Myocyte (in vitro differentiated cells): ENCODE results near the gene FIBP. TPM values are rescaled to one million over a fixed set of nuclear protein-coding genes. Genes with fewer than 3 reads are reported as not detected.
"Not testable (repeated sequence)": the region's sequence is repeated elsewhere in the genome, so short reads cannot be mapped to it uniquely, and the experiment has no call there.

Experiments
- DNase-seq: peaks from one replicate; pipeline ENCODE4 v3.0.0-alpha.2; 2012; ENCODE audit warnings: low read depth
- total RNA-seq: library from RNA; depleted of rRNA; stranded (reverse); fragments of >200 nt; gene quantifications from 2 replicates; pipeline ENCODE4 v1.2.3, GENCODE V29; 2014

The FIBP gene
- total RNA-seq, 1 donor from 2014 or later = 92.4 TPM

DNA sequence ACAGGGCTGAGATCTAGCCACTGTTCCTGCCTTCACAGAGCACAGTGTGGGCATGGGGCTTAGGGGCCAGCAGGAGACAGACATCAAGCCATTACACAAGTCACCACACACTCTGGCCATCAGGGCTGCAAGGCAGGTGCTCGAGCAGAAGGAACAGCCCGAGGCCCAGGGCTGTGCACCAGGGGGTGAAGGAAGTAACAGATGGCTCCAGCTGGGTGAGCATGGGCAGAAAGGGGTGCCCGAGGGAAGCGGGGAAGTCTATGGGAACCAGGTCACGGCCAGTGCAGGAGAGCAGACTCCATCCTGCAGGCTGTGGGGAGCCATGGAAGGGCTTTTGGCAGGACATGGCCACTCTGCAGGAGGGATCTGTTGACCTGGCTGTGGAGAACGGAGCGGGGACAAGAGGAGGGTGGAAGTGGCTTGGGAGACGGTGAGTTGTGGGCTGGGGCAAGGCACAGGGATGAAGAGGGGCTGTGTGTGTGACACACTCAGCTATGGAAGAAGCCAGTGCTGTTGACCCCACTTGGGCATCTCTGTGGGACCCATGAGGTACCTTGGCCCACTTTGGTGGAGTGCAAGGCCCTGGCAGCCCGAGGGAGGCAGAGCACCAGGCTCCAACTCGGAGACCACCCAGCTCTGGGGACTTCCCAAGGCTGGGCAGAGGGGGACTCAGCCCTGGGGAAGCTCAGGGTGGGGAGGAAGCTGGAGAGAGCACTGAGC, 27.0 kb upstream of the FIBP start:
- peak; percentile 66 for DNase-seq

DNA sequence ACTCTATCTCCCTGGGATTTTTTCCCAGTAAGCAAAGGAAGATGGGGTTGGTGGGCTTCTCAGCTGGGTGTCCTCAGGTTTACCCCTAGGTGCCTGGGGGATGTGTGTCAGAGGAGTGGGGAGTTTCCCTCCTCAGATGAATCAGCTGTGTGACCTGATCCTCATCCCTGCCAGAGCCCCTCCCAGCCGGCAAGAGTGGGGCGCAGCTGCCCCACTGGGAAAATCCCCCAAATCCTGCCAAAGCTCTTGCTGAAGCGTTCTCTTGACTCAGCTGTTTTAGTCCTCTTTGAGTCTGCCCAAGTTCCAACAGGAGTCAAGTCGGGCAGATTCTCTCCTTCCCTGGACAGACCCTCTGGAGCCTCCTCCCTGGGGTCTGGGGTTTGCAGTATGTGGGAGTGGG, 24.6 kb upstream of the FIBP start:
- DNase-seq = peak; percentile 69

DNA sequence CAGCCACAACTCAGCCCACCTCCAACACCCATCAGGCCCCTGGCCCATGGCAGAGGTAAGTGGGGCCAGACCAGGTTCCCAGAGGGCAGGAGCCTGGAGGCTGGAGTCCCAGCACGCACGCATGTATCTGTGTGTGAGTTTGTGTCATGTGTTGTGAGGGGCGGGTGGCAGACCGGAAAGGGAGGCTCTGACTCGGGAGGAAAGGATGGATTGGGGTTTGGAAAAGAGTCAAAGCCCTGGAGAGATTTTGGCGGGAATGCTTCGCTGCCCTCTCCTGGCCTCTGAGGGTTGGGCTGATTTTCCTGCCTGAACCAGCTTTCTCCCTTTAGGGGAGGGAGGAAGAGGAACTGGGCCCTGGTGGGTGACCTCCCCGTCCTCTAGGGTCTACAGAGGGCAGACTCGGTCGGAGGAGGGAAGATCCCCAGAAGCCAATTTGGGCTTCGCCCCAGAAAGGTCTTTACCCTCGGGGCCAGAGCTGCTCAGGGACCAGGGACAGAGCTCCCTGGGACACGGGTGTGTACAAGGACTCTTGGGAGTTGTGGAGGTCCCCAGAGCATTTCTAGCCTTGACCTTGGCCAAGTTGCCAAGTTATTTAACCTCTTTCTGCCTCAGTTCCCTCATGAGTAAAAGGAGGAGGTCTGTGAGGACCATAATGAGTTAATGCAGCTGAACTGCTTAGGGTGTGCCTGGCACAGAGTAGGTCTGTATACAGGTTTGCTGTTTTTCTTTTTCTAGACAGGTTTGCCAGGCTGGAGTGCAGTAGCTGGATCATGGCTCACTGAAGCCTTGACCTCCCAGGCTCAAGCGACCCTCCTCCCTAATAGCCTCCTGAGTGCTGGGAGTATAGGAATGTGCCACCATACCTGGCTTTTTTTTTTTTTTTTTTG, 23.7 kb upstream of the FIBP start:
- DNase-seq = peak; percentile 76

DNA sequence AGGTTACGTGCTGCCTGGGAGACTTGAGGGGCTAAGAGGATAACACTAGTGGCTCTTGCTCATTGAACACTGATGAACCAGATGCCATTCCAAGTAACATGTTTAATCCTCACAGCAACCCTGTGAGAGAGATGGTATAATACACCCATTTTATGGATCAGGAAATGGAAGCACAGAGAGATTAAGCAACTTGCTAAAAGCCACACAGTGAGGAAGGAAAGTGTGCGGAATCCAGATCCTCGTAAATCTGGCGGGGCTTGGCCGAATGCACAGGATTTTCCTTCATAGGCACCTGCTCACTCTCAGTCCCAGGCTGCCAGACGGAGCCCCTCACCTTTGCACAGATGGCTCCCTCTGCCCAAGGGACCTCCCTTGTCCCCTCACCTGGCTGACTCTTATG, 19.6 kb upstream of the FIBP start:
- DNase-seq = no peak

DNA sequence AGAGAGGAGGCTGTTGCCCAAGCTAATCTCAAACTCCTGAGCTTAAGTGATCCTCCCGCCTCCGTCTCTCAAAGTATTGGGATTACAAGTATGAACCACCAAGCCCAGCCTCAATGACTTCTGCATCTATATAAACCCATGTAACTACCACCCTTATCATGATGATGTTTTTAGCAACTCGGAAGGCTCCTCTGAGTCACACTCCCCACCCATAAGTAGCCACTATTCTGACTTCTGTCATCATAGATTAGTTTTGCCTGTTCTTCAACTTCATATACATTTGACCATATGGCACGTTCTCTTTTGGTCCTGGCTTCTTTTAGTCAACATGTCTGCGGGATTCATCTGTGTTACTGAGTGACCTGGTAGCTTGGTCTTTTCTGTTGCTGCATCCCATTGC, 18.3 kb upstream of the FIBP start:
- no peak for DNase-seq

DNA sequence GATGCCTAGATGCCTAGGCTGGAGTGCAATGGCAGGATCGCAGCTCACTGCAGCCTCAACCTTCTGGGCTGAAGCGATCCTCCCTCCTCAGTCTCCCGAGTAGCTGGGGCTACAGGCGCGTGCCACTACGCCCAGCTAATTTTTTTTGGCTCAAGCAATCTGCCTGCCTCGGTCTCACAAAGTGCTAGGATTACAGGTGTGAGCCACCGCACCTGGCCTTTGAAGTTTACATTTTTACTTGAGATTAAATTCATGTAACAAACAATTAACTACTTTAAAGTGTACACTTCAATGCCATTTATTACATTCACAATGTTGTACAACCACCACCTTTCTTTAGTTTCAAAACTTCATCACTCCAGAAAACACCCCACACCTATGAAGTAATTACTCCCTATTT, 15.4 kb upstream of the FIBP start:
- DNase-seq = no peak

DNA sequence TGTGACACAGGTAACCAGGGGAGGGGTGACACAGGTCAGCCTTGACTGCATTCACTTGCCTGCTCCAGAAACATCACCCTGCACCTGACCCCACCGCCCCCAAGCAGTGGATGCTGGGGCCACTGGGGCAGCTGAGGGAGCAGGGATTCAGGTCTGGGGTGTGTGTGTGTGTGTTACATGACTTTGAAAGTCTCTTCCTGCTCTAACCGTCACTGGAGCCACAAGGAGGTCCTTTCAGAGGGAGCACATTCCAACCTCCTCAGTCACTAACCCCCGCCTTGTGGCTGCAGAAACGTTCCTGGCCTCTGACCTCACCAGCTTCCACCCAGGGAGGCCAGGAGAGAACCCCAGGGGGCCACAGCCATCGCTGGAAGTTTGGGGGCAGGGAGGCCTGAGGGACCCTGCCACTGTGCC, 14.8 kb upstream of the FIBP start:
- peak; percentile 91 for DNase-seq

DNA sequence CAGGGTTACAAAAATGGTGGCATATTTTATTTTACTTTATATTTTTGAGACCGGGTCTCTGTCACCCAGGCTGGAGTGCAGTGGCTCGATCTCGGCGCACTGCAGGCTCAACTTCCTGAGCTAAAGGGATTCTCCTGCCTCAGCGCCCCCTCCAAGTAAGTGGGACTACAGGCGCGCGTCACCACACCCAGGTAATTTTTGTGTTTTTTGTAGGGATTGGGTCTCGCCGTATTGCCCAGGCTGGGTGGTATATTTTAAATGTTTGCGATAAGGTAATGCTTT, 12.6 kb upstream of the FIBP start:
- no peak for DNase-seq

DNA sequence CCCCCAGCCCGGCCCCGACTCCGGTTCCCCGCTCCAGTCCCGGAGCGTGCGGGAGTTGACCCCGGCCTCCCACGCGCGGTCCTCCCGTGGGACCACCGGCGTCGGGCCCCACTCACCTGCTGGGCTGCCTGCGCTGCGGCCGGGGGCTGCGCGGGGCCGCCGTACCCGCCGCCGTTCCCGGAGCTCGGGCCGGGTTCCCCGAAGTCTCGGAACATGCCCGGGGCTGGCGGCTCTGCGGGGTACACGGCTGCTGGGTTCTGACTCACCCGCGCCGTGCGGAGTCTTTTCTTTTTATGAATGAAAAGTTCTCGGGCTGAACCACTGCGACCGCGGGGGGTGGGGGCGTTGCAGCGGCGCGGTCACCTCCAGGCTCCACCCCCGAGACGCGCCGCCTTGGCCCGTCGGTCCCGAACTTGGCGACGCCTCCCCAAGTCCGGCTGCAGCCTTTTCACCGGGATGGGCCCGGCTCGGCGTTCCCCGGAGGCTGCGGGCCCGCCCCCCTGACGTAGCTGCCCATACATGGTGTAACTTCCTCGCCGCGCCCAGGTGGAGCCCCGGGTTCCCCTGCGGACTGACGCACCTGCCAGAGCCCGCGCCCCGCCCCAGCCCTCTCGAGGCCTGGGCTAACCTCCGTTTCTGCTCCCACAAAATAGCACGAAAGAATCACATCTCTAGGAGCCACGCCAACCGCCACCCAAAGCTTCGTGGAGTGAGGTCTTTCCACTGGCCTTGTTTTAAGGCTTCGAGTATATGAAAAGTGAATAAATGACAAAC, 12.0 kb upstream of the FIBP start, which contains the start of gene FOSL1:
Gene FOSL1, minus strand, starts transcription at position 264 of the 774 bp plus-strand sequence. Its CDS starts 49 bp downstream, at position 215.
- peak; percentile 92 for DNase-seq

DNA sequence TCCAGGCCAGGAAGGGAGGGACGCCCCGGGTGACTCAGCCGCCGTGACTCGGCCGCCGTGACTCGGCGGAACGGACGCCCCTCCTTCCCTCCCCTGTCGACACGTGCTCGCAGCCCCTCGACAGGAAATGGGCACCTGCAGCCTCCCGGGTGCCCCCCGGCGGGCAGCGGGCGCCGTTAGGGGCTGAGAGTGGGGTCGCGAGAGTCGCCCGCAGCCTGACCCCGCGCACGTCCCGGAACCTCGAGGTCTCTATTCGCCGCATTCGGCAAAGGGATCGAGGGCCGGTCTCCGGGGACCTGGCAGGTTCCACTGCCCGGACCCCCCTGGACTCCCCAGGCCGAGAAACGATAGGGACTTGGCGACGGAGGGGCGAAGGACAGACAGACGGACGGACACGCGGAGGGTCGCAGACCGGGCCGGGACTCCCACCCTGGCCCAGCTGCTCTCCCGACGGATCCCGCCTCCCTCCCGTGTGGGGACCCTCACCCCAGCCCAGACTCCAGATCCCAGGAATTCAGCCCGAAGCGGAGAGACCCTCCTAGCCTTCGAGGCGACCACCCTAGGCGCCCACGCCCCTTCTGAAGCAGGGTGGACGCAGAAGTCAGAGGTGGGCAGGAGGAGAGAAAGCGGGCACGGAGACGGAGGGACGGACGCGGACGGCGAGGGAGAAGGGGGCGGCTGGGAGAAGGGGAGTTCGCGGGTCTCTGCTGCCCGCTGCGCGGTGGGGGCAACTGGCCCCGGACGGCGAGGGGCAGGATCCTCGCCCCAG, 11.3 kb upstream of the FIBP start:
- DNase-seq = peak; percentile 73

DNA sequence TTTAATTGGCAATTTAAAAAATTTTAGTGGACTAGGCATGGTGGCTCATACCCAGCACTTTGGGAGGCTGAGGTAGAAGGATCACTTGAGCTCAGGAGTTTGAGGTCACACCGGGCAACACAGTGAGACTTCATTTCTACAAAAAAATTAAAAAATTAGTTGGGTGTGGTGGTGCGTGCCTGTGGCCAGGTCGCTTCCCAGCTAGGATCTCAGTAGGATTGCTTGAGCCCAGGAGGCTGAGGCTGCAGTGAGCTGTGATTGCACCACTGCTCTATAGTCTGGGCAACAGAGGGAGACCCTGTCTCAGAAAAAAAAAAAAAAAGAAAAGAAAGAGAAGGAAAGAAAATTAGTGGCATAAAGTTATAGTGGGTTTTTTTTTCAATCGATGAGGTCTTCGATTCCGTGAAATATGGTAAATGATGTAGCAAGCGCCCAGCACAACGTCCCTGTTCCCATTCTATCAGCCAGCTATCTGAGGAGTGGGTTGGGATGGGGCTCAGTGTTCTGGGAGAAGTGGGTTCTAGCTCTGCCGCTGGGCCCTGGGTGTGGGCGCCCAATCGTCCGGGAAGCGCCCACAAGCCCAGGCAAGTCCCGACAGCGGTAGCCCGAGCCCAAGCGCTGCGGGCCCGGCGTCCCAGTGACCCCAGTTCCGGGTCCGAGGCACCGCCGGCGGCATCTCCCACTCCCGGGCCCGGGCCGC, 10.5 kb upstream of the FIBP start:
- peak; percentile 26 for DNase-seq

DNA sequence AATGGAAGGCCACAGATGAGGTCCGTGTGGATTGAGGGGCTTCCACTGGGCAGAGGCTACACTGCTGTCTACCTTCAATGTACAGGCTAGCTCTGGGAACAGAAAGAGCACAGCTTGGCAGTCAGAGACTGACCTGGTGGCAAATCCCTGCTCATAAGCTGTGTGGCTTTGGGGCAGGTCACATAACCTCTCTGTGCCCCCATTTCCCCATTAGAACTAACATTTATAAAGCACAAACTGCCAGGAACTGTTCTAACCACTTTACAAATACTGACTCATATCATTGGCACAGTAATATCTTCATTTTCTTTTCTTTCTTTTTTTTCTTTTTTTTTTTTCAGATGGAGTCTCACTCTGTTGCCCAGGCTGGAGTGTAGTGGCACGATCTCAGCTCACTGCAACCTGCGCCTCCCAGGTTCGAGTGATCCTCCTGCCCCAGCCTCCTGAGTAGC, 8.8 kb upstream of the FIBP start:
- no peak for DNase-seq

DNA sequence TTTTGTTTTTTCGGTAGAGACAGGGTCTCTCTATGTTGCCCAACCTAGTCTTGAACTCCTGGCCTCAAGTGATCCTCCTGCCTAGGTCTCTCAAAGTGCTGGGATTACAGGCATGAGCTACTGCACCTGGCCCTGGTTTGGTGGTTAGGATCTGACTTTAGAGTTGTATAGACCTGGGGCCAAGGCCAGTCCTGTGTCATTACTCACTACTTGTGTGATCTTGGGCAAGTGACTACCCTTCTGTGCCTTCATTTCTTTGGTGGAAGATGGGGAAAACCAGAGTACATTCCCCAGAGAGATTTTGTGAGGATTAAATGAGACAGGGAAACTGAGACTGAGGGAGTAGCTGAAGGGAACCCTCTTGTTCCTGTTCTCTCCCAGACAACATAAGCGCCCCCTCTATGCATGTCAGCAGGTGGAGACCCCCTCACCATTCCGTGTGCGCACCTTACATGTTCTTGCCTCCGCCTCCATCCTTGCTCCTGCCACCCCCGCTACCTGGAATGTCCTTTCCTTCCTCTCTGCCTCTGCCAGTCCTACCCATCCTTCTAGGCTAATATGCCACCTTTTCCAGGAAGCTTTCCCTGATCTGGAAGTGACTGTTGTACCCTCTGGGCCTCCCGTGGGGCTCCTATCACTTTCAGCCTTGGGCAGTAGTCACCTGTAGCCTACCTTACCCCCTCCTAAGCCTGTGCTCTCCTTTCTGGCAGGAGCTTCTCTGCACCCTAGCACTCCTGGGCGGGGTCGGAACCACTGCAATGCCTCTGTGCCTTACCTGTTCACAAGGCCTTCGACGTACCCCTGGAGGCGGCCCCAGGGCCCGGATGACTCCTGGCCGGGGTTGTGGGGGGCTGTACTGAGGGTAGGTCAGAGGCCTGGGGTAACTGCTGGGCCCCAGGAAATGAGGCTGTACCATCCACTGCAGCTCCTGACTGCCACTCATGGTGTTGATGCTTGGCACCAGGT, 8.0 kb upstream of the FIBP start:
- no peak for DNase-seq

DNA sequence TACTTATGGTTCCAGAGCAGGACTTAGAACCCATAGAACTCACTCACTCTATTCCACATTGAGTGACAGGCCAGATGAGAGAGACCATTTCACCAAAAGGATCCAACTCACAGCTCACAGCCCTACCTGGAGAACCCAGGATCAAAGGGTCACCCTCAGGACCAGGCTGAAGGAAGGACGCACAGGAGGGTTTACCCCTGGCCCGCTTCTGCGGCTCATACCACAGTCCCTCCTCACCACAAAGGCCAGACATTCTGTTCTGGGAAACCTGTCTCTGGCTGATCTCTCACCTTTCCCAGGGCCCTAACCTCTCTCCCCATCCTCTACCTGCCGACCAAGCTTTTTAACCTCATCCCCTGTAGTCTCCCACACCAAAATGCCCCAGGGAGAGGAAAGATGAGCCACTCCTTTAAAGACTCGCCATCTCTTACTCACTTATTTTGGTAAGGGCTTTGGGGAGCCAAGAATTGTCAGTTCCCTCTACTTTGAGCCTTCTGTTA, 7.3 kb upstream of the FIBP start:
- no peak for DNase-seq

DNA sequence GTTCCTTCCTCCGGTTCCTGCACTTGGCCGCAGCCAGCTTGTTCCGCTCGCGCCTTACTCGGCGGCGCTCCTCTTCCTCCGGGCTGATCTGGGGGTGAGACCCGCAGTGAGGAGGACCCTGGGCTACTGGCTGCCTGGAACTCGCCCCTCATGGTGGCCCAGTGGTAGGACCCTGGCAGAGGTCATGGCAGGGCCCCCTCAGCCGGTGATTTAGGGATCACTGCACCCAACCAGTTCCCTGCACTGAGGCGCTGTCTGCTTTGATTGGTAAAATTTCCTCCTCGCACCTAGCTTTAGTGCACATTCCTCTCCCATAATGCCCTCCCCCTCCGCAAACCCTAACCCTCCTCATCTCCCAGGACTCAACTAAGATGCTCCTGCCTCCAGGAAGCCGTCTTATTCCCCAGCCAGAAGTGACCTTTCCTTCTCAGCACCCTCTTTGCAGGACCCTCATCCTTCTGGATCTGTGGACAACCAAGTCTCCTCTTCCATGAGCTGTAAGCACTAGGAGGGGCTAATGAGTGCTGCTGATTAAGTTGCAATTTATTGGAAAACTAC, 5.8 kb upstream of the FIBP start:
- DNase-seq = no peak

DNA sequence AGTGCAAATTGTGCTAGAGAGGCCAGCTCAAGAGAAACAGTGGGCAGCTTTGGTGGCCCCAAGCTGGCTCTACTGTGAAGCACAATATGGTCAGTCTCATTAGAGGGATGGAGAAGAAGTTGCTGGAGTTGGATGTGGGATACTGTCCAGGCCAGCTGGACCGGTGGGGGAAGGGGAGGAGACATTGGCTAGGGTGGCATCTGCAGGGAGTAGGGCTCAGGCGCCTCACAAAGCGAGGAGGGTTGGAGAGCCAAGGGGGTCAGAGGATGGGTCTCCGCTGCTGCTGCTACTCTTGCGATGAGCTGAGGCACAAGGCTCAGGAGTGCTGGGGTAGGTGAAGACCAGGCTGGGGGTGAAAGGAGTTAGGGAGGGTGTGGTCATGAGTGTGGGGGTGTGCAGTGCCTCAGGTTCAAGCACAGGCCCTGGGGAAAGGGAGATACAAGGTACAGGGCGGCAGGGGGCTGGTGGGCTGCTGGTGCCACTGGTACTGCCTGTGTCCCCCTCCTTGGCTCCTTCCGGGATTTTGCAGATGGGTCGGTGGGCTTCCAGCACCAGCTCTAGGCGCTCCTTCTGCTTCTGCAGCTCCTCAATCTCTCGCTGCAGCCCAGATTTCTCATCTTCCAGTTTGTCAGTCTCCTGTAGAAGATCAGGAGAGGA, 4.5 kb upstream of the FIBP start:
- DNase-seq = no peak

DNA sequence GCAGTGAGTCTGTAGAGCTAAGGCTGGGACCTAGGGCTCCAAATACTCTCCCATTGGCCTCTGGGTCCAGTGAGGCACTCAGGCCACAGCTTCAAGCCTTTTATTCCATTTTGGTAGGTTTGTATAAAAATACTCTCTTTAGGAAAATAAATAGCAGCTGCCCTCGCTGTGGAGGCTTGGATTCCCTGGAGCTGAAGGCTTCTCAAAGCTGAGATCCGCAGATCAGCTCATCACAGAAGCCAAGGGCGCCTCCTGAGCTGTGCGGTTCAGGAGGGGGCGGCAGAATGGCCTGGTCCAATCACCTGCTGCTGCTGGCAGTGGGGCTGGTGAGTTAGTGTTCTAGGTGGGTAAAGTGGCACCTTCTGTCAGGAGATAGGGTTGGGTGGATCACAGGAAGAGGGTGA, 3.9 kb upstream of the FIBP start:
- not testable (repeated sequence) for DNase-seq
